Activated CD4-positive, alpha-beta memory T cell treated with anti-CD3 and anti-CD28 coated beads, Interleukin-2, amount 10 ng/mL, durations not matched to agents 7 days and 5 days (primary cell): ENCODE measurements around the gene RUNX1. TPM values are rescaled to one million over a fixed set of nuclear protein-coding genes. Genes with fewer than 3 reads are reported as not detected.

Experiments used
- CTCF ChIA-PET: fragments of 350-600 bp; sonication (Branson Sonifier 250); formaldehyde crosslinking; loops from one replicate; lab custom pipeline; 2021; ENCODE audit warnings: antibody characterized with exemption, inconsistent platforms; lab: Charles Lee
- POLR2A ChIA-PET: fragments of 350-600 bp; sonication (Branson Sonifier 250); formaldehyde crosslinking; loops from one replicate; lab custom pipeline; 2021; ENCODE audit warnings: antibody characterized with exemption; lab: Charles Lee
- DNase-seq: peaks from one replicate; pipeline ENCODE4 v3.0.0-alpha.2; 2020
- H3K27ac Mint-ChIP-seq: one replicate; pipeline ENCODE4 v1.8.0; 2021; ENCODE audit warnings: mild to moderate bottlenecking, mixed read lengths
- H3K27me3 Mint-ChIP-seq: one replicate; pipeline ENCODE4 v1.8.0; 2021; ENCODE audit warnings: mixed read lengths
- H3K36me3 Mint-ChIP-seq: one replicate; pipeline ENCODE4 v1.8.0; 2021; ENCODE audit warnings: low read depth, mixed read lengths
- H3K4me1 Mint-ChIP-seq: one replicate; pipeline ENCODE4 v1.8.0; 2021; ENCODE audit warnings: mixed read lengths
- H3K4me3 Mint-ChIP-seq: one replicate; pipeline ENCODE4 v1.8.0; 2021; ENCODE audit warnings: mild to moderate bottlenecking, mixed read lengths
- H3K9me3 Mint-ChIP-seq: one replicate; pipeline ENCODE4 v1.8.0; 2021; ENCODE audit warnings: mixed read lengths
- total RNA-seq, 2 experiments: library from RNA; stranded (reverse); gene quantifications; one replicate each; pipeline ENCODE4 v1.2.3, GENCODE V29; 2021

Gene RUNX1
- total RNA-seq, 2 experiments from 2014 or later = 53.0 to 56.3 TPM

DNA sequence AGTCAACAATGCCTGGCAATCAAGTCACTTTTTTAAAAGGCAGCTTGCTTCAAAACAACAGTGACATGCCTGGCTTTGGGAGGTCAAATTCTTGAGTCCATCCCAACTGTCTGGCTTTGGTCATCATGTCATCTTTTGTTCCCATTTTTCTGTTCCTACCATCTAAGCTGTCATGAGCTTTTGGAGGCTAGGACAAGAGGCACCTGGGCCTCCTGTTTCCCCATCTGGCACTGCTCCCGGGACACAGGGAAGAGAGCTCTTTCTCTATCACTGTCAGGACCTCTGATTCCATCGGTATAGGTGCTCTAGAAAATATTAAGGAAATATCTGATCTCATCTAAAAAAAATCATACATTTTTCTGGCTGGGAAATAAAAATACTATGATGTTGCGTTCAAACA lies 224.0 kb downstream of the RUNX1 start:
- no peak for DNase-seq
- peaks cover 5% of the 10 kb centered on the region for H3K9me3 Mint-ChIP-seq
- peaks cover 78% of the 10 kb centered on the region for H3K36me3 Mint-ChIP-seq
- H3K27ac Mint-ChIP-seq = no peak overlapping the region
- ChIA-PET POLR2A (no interaction called here), CTCF (interaction anchor here (0.6 to 1.0 kb wide), 2 partner anchors 80 to 150 kb away, joined by 3 read pairs; no protein-coding TSS in a partner anchor)
- peaks cover 16% of the 10 kb centered on the region for H3K4me1 Mint-ChIP-seq
- no peaks in the 10 kb centered on the region for H3K27me3 Mint-ChIP-seq
- H3K4me3 Mint-ChIP-seq = no peak overlapping the region

GRCh38 chr21:34824314-34824713 lies 224.8 kb downstream of the RUNX1 start:
- POLR2A ChIA-PET = no interaction called here
- CTCF ChIA-PET = no interaction called here
- DNase-seq = no peak
- Mint-ChIP-seq H3K4me3 (no peak overlapping the region), H3K27me3 (no peaks in the 10 kb centered on the region), H3K36me3 (peaks cover 76% of the 10 kb centered on the region), H3K27ac (no peak overlapping the region), H3K9me3 (peaks cover 5% of the 10 kb centered on the region), H3K4me1 (peaks cover 16% of the 10 kb centered on the region)

DNA sequence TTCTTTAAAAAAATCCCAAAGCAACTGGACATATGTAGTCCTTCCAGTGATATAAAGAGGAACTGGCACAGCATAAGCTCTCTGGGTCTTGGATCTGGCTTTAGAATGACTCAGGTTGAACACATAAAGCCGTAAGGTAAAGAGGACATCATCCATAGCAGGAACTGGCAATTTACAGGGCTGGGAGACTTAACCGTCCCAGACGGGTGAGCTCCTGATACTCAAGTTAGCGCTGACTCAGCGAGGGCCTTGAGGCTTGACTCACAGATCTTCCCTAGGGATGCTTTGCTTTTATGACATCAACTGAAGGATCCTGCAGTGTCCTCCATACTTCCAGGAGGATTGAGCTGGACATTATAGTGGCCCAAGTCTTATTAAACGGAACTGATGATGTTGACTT lies 226.2 kb downstream of the RUNX1 start:
- peaks cover 72% of the 10 kb centered on the region for H3K36me3 Mint-ChIP-seq
- H3K27me3 Mint-ChIP-seq = no peaks in the 10 kb centered on the region
- peaks cover 2% of the 10 kb centered on the region for H3K9me3 Mint-ChIP-seq
- H3K27ac Mint-ChIP-seq = no peak overlapping the region
- no peak for DNase-seq
- POLR2A ChIA-PET = no interaction called here
- CTCF ChIA-PET = no interaction called here
- H3K4me3 Mint-ChIP-seq = no peak overlapping the region
- H3K4me1 Mint-ChIP-seq = peaks cover 16% of the 10 kb centered on the region

- ChIA-PET POLR2A (no interaction called here), CTCF (no interaction called here)
- H3K27ac Mint-ChIP-seq = no peak overlapping the region
- H3K27me3 Mint-ChIP-seq = no peaks in the 10 kb centered on the region
- peaks cover 15% of the 10 kb centered on the region for H3K4me1 Mint-ChIP-seq
- H3K9me3 Mint-ChIP-seq = peaks cover 2% of the 10 kb centered on the region
- no peak for DNase-seq
- H3K4me3 Mint-ChIP-seq = no peak overlapping the region
- H3K36me3 Mint-ChIP-seq = peaks cover 68% of the 10 kb centered on the region
These were observed 226.9 kb downstream of the RUNX1 start for GRCh38 chr21:34822168-34822567.

GRCh38 chr21:34821717-34822116 lies 227.4 kb downstream of the RUNX1 start:
- no peak for DNase-seq
- no peak overlapping the region for H3K4me3 Mint-ChIP-seq
- no peaks in the 10 kb centered on the region for H3K9me3 Mint-ChIP-seq
- no peaks in the 10 kb centered on the region for H3K27me3 Mint-ChIP-seq
- peaks cover 66% of the 10 kb centered on the region for H3K36me3 Mint-ChIP-seq
- ChIA-PET POLR2A (no interaction called here), CTCF (no interaction called here)
- no peak overlapping the region for H3K27ac Mint-ChIP-seq
- H3K4me1 Mint-ChIP-seq = peaks cover 10% of the 10 kb centered on the region

GRCh38 chr21:34820051-34820450 lies 229.1 kb downstream of the RUNX1 start:
- H3K4me3 Mint-ChIP-seq = no peak overlapping the region

GRCh38 chr21:34819357-34819999 lies 229.6 kb downstream of the RUNX1 start:
- Mint-ChIP-seq H3K36me3 (peaks cover 73% of the 10 kb centered on the region), H3K27me3 (no peaks in the 10 kb centered on the region), H3K4me1 (peaks cover 6% of the 10 kb centered on the region), H3K4me3 (no peak overlapping the region), H3K9me3 (no peaks in the 10 kb centered on the region), H3K27ac (no peak overlapping the region)
- ChIA-PET POLR2A (no interaction called here), CTCF (no interaction called here)
- DNase-seq = no peak

More at GRCh38 chr21:34820051-34820450, 229.1 kb downstream of the RUNX1 start:
- POLR2A ChIA-PET = no interaction called here
- no peak for DNase-seq
- CTCF ChIA-PET = no interaction called here
- peaks cover 6% of the 10 kb centered on the region for H3K4me1 Mint-ChIP-seq
- no peak overlapping the region for H3K27ac Mint-ChIP-seq
- peaks cover 70% of the 10 kb centered on the region for H3K36me3 Mint-ChIP-seq
- H3K9me3 Mint-ChIP-seq = no peaks in the 10 kb centered on the region
- H3K27me3 Mint-ChIP-seq = no peaks in the 10 kb centered on the region

- ChIA-PET CTCF (no interaction called here), POLR2A (no interaction called here)
- H3K4me1 Mint-ChIP-seq = peaks cover 5% of the 10 kb centered on the region
- DNase-seq = no peak
- H3K27ac Mint-ChIP-seq = no peak overlapping the region
- no peak overlapping the region for H3K4me3 Mint-ChIP-seq
- H3K36me3 Mint-ChIP-seq = peaks cover 72% of the 10 kb centered on the region
- no peaks in the 10 kb centered on the region for H3K27me3 Mint-ChIP-seq
- no peaks in the 10 kb centered on the region for H3K9me3 Mint-ChIP-seq
These were observed 230.4 kb downstream of the RUNX1 start for GRCh38 chr21:34818662-34819158.

GRCh38 chr21:34817821-34818661 lies 231.1 kb downstream of the RUNX1 start:
- DNase-seq = no peak
- Mint-ChIP-seq H3K27ac (no peak overlapping the region), H3K36me3 (peaks cover 75% of the 10 kb centered on the region), H3K27me3 (no peaks in the 10 kb centered on the region), H3K4me3 (no peak overlapping the region), H3K4me1 (peaks cover 6% of the 10 kb centered on the region), H3K9me3 (no peaks in the 10 kb centered on the region)
- POLR2A ChIA-PET = no interaction called here
- CTCF ChIA-PET = interaction anchor here (0.9 kb wide), 1 partner anchor 67 kb away, joined by 3 read pairs; no protein-coding TSS in a partner anchor

GRCh38 chr21:34815831-34816705 lies 233.0 kb downstream of the RUNX1 start:
- peaks cover 75% of the 10 kb centered on the region for H3K36me3 Mint-ChIP-seq
- POLR2A ChIA-PET = interaction anchor here (1.0 kb wide), 1 partner anchor 10 kb away, joined by 3 read pairs; no protein-coding TSS in a partner anchor
- no peaks in the 10 kb centered on the region for H3K9me3 Mint-ChIP-seq
- H3K27ac Mint-ChIP-seq = no peak overlapping the region
- no peak overlapping the region for H3K4me3 Mint-ChIP-seq
- H3K4me1 Mint-ChIP-seq = peaks cover 22% of the 10 kb centered on the region
- DNase-seq = no peak
- CTCF ChIA-PET = no interaction called here
- H3K27me3 Mint-ChIP-seq = no peaks in the 10 kb centered on the region

DNA sequence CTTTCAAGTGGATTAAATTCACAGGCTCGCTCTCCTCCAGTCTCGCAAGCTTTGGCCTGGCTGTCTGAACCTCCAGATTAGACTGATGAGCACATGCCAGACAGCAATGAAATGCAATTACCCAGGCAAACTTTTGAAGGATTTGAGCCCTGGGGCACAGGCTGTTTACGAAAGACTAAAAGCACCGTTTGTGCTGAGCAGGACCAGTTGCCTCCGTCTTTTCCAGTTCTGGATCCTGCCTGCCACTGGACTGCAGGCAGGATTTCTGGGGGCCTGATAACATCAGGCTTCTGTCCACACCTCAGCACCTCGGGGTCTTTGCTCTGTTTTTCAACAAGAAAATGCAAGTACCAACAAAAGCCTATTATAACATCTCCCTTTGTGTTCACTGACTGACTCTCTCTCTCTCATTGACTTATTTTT lies 234.6 kb downstream of the RUNX1 start:
- ChIA-PET POLR2A (no interaction called here), CTCF (no interaction called here)
- H3K4me1 Mint-ChIP-seq = peaks cover 32% of the 10 kb centered on the region
- no peaks in the 10 kb centered on the region for H3K9me3 Mint-ChIP-seq
- H3K27ac Mint-ChIP-seq = no peak overlapping the region
- DNase-seq = no peak
- no peak overlapping the region for H3K4me3 Mint-ChIP-seq
- H3K27me3 Mint-ChIP-seq = no peaks in the 10 kb centered on the region
- H3K36me3 Mint-ChIP-seq = peaks cover 73% of the 10 kb centered on the region

DNA sequence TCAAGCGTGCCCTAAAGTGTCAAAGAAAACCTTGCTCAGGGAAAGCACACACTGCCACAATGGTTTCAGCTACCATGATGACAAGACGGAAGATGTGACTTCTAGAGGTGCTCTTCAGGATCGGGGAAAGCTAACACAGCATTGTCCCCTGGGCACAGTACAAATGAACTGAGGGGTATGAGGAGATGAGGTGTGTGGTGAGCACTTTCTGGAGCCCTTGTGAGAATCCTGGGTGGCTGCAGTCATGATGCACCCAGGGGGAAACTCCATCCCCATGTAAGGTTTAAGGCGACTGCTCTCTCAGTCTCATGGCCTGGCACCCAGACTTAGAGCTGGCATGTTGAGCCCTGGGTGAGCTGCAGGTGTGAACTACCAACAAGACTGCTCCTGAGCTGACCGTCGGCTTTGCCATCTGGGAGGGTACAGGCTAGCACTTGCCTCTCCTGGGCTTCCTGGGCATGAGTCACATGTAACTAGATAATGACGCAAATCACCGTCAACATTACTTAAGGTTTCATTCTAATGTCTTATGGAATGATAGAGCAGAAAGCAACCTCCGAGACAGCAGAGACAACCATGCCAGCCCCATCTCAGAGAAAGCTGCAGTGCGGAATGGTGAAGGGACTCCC lies 235.7 kb downstream of the RUNX1 start:
- no peak for DNase-seq
- H3K36me3 Mint-ChIP-seq = peaks cover 72% of the 10 kb centered on the region

More for the DNA sequence above, 235.7 kb downstream of the RUNX1 start:
- H3K27me3 Mint-ChIP-seq = no peaks in the 10 kb centered on the region
- peaks cover 44% of the 10 kb centered on the region for H3K4me1 Mint-ChIP-seq
- ChIA-PET CTCF (no interaction called here), POLR2A (no interaction called here)
- H3K4me3 Mint-ChIP-seq = no peak overlapping the region
- no peaks in the 10 kb centered on the region for H3K9me3 Mint-ChIP-seq
- H3K27ac Mint-ChIP-seq = no peak overlapping the region
